Measurements from ENCODE around the gene LRRC8E. TPM values are rescaled to one million over a fixed set of nuclear protein-coding genes. Genes with fewer than 3 reads are reported as not detected.
A peak's percentile ranks its signal among the peaks of the same experiment; 100 is the strongest.
"Not testable (repeated sequence)": the region's sequence is repeated elsewhere in the genome, so short reads cannot be mapped to it uniquely, and the experiment has no call there.

Gene LRRC8E
- total RNA-seq, 2 donors from 2014 or later, result not detected

DNA sequence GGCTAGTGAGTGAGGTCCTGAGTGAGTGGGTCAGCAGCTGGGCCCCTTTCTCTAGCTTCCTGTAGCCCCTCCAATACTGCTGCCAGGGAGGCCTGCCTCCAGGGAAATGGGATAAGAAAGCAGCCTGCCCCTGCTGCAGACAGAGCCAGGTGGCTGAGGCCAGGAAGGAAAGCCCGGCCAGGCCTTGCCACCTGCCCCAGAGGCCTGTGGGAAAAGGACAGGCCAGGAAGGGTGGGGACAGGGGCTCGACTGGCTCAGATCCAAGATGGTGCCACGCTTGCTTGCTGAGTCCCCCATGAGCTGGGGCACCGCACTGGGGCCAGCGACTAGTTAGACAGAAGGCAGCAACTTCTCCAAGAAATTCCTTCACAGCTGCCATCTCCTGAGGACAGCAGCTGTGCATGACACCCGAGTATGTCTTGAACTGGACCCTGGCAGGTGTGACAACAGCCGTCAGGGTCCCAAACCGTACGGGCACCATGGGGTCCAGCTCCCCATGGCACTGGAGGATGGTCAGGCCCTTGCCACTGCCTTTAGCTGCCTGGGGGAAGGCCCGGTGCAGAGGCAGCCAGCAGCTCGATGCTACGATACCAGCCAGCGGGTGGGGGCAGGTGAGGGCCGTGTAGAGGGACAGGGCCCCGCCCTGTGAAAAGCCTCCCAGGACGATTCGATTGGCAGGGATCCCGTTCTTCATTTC lies 9.1 kb upstream of the LRRC8E start:
- intact Hi-C loops (cut with DNase I), result no loop called here
- DNase-seq (ENCODE audit: low spot score), result no peak

DNA sequence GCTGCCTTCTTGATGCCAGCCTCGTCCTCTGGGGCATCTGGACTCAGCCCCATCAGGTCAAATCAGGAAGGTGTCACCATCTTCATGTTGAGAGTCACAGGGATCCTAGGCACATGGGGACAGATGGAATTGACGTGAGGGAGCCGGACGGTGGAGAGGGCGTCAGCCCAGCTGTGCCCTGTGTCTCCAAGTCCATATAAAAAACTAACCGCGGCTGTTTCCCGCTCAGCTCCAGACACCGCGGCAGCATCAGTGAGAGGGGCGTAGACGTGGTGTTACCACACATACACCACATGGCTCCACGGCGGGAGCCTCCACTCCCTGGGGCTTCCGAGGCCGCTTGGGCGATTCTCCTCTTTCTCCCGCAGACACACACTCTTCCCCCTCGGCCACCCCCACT lies 8.5 kb upstream of the LRRC8E start:
- intact Hi-C loops (cut with DNase I), result no loop called here
- no peak for DNase-seq (ENCODE audit: low spot score)

- intact Hi-C loops (cut with DNase I), result no loop called here
- no peak for DNase-seq (ENCODE audit: low spot score)
Measured at GRCh38 chr19:7881910-7882309, 6.4 kb upstream of the LRRC8E start.

GRCh38 chr19:7883105-7883504 lies 5.2 kb upstream of the LRRC8E start:
- intact Hi-C loops (cut with DNase I), result no loop called here
- no peak for DNase-seq (ENCODE audit: low spot score)

DNA sequence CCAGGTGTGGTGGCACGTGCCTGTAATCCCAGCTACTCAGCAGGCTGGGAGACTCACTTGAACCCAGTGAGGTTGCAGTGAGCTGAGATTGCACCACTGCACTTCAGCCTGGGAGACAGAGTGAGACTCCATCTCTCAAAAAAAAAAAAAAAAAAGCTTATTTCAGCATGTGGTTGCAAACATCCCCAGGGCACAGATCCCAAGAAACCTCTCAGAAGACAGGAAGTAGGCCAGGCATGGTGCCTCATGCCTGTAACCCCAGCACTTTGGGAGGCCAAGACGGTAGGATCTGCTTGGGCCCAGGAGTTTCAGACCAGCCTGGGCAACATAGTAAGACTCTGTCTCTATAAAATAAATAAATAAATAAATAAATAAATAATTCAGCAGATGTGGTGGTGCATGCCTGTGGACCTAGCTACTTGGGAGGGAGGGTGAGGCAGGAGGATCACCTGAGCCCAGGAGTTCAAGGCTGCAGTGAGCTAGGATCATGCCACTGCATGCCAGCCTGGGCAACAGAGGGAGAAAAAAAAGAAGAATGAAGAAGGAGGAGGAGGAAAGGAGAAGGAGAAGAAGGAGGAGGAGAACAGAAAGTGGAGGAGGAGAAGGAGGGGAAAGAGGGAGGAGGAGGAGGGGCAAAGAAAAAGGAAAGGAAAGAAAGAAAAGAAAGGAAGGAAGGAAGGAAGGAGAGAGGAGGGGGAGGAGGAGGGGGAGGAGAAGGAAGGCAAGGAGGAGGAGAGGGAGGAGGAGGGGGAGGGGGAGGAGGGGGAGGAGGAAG lies 4.3 kb upstream of the LRRC8E start:
- no peak for DNase-seq (ENCODE audit: low spot score)
- intact Hi-C loops (cut with DNase I), result no loop called here

- intact Hi-C loops (cut with DNase I), result no loop called here
Measured at GRCh38 chr19:7885818-7886217, 2.5 kb upstream of the LRRC8E start.

GRCh38 chr19:7887408-7888144 lies 734 bp upstream of the LRRC8E start:
- no peak for DNase-seq (ENCODE audit: low spot score)
- intact Hi-C loops (cut with DNase I), result no loop called here

More at GRCh38 chr19:7885818-7886217, 2.5 kb upstream of the LRRC8E start:
- DNase-seq (ENCODE audit: low spot score), result no peak

DNA sequence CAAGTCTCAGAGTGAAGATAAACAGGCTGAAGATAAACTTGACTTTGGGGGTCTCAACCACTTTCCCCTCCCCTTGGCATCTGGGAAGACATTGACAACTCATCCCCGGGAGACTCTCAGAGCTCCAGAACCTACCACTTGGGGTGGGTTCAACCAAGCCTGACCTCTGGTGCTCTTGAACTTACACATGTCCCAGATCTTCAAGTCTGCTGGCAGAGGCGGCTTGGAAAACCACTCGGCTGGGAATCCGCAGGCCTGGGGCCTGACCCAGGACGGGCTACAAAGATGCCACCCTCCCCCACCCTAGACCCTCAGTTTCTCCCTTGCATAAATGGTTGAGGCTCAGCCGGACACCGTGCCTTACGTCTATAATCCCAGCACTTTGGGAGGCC lies 512 bp downstream of the LRRC8E start:
- DNase-seq (ENCODE audit: low spot score), result no peak
- intact Hi-C loops (cut with DNase I), result no loop called here

DNA sequence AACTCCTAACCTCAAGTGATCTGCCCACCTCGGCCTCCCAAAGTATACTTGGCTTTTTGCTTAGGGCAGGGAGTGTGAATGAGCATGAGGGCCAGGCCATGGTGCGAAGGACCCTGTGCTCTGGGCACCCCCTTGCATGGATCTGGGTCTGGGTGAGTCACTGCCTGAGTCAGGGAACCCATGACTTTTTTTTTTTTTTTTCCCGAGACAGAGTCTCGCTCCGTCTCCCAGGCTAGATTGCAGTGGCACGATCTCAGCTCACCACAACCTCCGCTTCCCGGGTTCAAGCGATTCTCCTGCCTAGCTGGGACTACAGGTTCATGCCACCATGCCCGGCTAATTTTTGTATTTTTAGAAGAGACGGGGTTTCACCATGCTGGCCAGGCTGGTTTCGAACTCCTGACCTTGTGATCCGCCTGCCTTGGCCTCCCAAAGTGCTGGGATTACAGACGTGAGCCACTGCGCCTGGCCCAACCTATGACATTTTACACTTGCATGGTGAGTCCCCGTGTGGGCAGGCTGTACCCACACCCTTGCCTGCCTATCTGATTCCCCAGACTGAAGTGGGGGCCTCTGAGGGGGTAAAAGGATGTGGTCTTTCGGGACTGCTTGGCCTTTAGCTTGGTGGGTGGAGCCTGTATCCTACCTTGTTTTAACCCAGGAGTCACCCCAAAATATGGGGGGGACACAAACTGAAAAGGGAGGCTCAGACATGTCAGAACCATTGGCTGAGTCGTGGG lies 5.2 kb downstream of the LRRC8E start:
- DNase-seq (ENCODE audit: low spot score); intact Hi-C loops (cut with DNase I): not testable (repeated sequence)

GRCh38 chr19:7894612-7895309 lies 6.5 kb downstream of the LRRC8E start:
- intact Hi-C loops (cut with DNase I), result no loop called here
- DNase-seq (ENCODE audit: low spot score), result no peak

GRCh38 chr19:7895565-7895964 lies 7.3 kb downstream of the LRRC8E start:
- no peak for DNase-seq (ENCODE audit: low spot score)
- intact Hi-C loops (cut with DNase I), result no loop called here

- intact Hi-C loops (cut with DNase I), result no loop called here
- DNase-seq (ENCODE audit: low spot score), result no peak
Measured at GRCh38 chr19:7897292-7897691, 9.0 kb downstream of the LRRC8E start.

DNA sequence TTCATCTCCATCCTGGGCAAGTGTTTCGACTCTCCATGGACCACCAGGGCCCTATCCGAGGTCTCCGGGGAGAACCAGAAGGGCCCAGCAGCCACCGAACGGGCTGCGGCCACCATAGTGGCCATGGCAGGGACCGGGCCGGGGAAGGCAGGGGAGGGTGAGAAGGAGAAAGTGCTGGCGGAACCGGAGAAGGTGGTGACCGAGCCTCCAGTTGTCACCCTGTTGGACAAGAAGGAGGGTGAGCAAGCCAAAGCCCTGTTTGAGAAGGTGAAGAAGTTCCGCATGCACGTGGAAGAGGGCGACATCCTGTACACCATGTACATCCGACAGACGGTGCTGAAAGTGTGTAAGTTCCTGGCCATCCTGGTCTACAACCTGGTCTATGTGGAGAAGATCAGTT lies 10.7 kb downstream of the LRRC8E start:
- intact Hi-C loops (cut with DNase I), result no loop called here
- DNase-seq (ENCODE audit: low spot score), result no peak

- intact Hi-C loops (cut with DNase I), result no loop called here
- peak; percentile 77 for DNase-seq (ENCODE audit: low spot score)
Measured at GRCh38 chr19:7899751-7900378, 11.6 kb downstream of the LRRC8E start.

- intact Hi-C loops (cut with DNase I), result no loop called here
- peak; percentile 70 for DNase-seq (ENCODE audit: low spot score)
Measured at GRCh38 chr19:7900401-7900870, 12.1 kb downstream of the LRRC8E start.

GRCh38 chr19:7900931-7901330 lies 12.6 kb downstream of the LRRC8E start:
- intact Hi-C loops (cut with DNase I), result no loop called here
- DNase-seq (ENCODE audit: low spot score), result no peak

GRCh38 chr19:7901337-7901736 lies 13.0 kb downstream of the LRRC8E start:
- intact Hi-C loops (cut with DNase I), result no loop called here
- no peak for DNase-seq (ENCODE audit: low spot score)

- intact Hi-C loops (cut with DNase I), result no loop called here
- no peak for DNase-seq (ENCODE audit: low spot score)
Measured at GRCh38 chr19:7902796-7903243, 14.5 kb downstream of the LRRC8E start.

Data from posterior vena cava (tissue), 2 donors.